Left ventricle myocardium inferior (tissue), 1 donor: ENCODE data around the gene PPAT. TPM values are rescaled to one million over a fixed set of nuclear protein-coding genes. Genes with fewer than 3 reads are reported as not detected.

Experiments
- DNase-seq: peaks from one replicate; pipeline ENCODE4 v3.0.0-alpha.2; 2020
- H3K27ac ChIP-seq: fragments of 200-600 bp; replicated peaks from 2 replicates; pipeline ENCODE4 v1.8.0; 2021
- H3K27me3 ChIP-seq: fragments of 200-600 bp; 2 replicates; pipeline ENCODE4 v1.8.0; 2021; ENCODE audit warnings: low read depth
- H3K36me3 ChIP-seq: fragments of 200-600 bp; 2 replicates; pipeline ENCODE4 v1.8.0; 2021
- H3K4me1 ChIP-seq: fragments of 200-600 bp; 2 replicates; pipeline ENCODE4 v1.8.0; 2021
- H3K4me3 ChIP-seq: fragments of 200-600 bp; 2 replicates; pipeline ENCODE4 v1.8.0; 2021; ENCODE audit warnings: mild to moderate bottlenecking, moderate library complexity
- H3K9me3 ChIP-seq: fragments of 200-600 bp; replicated peaks from 2 replicates; pipeline ENCODE4 v1.8.0; 2021
- intact Hi-C: fragments of 100-400 bp; cut with micrococcal nuclease; formaldehyde crosslinking; loops from one replicate; pipeline ENCODE4 v1.11.0; 2022
- total RNA-seq: library from RNA; stranded (reverse); fragmentation: NEBNext Ultra II Directional; extraction: Animal tissue kit (Norgen Biotek cat#: 25700); gene quantifications from one replicate; pipeline ENCODE4 v1.2.1, GENCODE V29; 2021
- TF ChIP-seq, protein P1 (sequence below): fragments of 200-600 bp; IDR thresholded peaks from 2 replicates; pipeline ENCODE4 v1.8.0; 2021; ENCODE audit warnings: antibody characterized with exemption, mild to moderate bottlenecking, borderline replicate concordance
- donor health status: DM: no; HTN: yes; CAD: no; lungs with severe emphysema.

The PPAT gene
- total RNA-seq, 1 donor from 2014 or later: 3.4 TPM

DNA sequence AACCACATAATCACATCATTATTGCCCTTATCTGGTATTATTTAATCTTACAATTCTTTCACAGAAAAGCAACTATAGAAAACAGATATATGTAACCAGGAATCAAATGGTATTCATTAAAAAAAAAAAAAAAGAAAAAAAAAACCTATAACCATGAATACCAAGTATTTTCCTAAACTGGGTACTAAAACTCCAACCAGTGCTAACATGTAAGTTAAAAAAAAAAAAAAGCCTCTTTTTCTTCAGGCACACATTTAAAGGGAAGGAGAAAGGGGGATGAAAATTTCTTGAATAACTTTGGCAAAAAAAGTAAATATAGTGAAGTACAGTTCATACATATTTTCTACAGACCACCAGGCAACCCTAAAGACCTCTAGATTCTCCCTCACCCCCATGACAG, 2.1 kb downstream of the PPAT start:
- TF ChIP-seq, protein P1, sequence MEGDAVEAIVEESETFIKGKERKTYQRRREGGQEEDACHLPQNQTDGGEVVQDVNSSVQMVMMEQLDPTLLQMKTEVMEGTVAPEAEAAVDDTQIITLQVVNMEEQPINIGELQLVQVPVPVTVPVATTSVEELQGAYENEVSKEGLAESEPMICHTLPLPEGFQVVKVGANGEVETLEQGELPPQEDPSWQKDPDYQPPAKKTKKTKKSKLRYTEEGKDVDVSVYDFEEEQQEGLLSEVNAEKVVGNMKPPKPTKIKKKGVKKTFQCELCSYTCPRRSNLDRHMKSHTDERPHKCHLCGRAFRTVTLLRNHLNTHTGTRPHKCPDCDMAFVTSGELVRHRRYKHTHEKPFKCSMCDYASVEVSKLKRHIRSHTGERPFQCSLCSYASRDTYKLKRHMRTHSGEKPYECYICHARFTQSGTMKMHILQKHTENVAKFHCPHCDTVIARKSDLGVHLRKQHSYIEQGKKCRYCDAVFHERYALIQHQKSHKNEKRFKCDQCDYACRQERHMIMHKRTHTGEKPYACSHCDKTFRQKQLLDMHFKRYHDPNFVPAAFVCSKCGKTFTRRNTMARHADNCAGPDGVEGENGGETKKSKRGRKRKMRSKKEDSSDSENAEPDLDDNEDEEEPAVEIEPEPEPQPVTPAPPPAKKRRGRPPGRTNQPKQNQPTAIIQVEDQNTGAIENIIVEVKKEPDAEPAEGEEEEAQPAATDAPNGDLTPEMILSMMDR: no peak
- intact Hi-C loops: no loop called here
- H3K4me1 ChIP-seq: peaks cover 30% of the 10 kb centered on the region
- no peaks in the 10 kb centered on the region for H3K36me3 ChIP-seq
- no peak overlapping the region for H3K4me3 ChIP-seq
- no peaks in the 10 kb centered on the region for H3K27me3 ChIP-seq
- no peak overlapping the region for H3K27ac ChIP-seq
- H3K9me3 ChIP-seq: no peaks in the 10 kb centered on the region
- no peak for DNase-seq

DNA sequence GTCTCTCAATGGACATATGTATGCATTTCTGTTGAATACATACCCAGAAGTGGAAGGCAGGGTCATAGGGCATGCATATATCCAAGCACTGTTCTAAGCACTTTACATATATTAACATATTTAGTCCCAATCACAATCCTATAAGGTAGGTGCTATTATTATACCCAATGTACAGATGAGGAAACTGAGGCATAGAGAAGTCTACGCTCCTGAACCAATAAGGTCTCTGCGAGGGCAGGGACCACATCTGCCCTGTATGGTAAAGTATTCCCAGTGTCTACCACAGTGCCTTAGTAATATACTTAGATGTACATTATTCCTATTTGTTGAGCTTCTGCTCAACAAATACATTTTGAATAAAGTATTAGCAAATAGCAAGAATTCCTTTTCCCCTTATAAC, 5.2 kb downstream of the PPAT start:
- Histone ChIP-seq H3K9me3 (no peaks in the 10 kb centered on the region), H3K27ac (no peak overlapping the region), H3K36me3 (no peaks in the 10 kb centered on the region), H3K27me3 (no peaks in the 10 kb centered on the region), H3K4me1 (peaks cover 13% of the 10 kb centered on the region), H3K4me3 (no peak overlapping the region)
- TF ChIP-seq, protein P1: no peak
- DNase-seq: no peak
- intact Hi-C loops: no loop called here

DNA sequence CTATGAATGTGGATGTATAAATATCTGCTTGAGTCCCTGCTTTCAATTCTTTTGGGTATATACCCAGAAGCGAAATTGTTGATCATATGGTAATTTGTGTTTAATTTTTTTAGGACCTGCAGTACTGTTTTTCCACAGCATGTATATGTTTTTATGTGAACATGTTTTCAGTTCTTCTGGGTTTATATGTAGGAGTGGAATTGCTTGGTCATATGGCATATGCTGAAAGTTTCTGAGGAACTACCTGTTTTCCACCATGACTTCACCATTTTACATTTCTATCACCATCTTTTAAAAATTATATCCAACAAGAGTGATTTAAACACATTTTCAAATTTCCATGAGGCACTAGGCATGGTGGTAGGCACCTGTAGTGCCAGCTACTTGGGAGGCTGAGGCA, 8.2 kb downstream of the PPAT start:
- intact Hi-C loops: no loop called here
- Histone ChIP-seq H3K4me3 (no peak overlapping the region), H3K27me3 (no peaks in the 10 kb centered on the region), H3K4me1 (peaks cover 13% of the 10 kb centered on the region), H3K27ac (no peak overlapping the region), H3K9me3 (no peaks in the 10 kb centered on the region), H3K36me3 (no peaks in the 10 kb centered on the region)
- no peak for DNase-seq
- TF ChIP-seq, protein P1: no peak

DNA sequence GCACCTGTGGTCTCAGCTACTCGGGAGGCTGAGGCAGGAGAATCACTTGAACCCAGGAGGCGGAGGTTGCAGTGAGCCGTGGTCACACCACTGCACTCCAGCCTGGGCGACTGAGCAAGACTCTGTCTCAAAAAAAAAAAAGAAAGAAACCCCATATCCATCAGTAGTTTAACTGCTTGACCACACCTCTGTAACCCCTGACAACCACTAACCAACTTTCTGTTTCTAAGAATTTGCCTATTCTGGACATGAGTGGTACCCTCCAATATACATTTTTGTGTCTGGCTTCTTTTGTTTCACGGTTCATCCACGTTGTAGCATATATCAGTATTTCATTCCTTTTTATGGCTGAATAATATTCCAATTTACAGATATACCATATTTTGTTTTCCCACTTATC, 9.1 kb downstream of the PPAT start:
- peaks cover 13% of the 10 kb centered on the region for H3K4me1 ChIP-seq
- intact Hi-C loops: no loop called here
- H3K27me3 ChIP-seq: no peaks in the 10 kb centered on the region
- TF ChIP-seq, protein P1: no peak
- H3K36me3 ChIP-seq: no peaks in the 10 kb centered on the region
- no peak overlapping the region for H3K27ac ChIP-seq
- DNase-seq: no peak
- H3K4me3 ChIP-seq: no peak overlapping the region
- H3K9me3 ChIP-seq: no peaks in the 10 kb centered on the region

DNA sequence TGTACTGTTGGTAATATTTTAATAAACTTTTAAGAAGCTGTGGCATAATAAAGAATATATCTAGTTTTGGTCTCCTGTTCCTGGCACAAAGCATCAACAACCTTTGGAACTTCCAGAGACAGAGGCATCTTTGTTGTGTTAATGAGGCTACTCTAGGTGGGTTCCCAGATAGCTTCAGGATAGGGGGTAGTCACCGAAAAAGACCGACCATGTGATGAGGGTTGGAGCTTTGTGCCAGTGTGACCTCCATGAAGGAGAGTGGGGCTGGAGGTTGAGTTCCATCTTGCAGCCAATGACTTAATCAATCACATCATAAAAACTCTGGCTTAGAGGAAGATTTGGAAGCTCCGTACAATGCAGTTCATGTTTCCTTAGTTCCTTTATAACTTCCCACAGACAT, 9.9 kb downstream of the PPAT start:
- Histone ChIP-seq H3K27ac (no peak overlapping the region), H3K36me3 (no peaks in the 10 kb centered on the region), H3K4me1 (peaks cover 13% of the 10 kb centered on the region), H3K9me3 (no peaks in the 10 kb centered on the region), H3K4me3 (no peak overlapping the region), H3K27me3 (no peaks in the 10 kb centered on the region)
- no peak for DNase-seq
- intact Hi-C loops: no loop called here
- TF ChIP-seq, protein P1: no peak
